ENCODE results near the gene SMIM1.
A peak's percentile ranks its signal among the peaks of the same experiment; 100 is the strongest.

SMIM1 gene

DNA sequence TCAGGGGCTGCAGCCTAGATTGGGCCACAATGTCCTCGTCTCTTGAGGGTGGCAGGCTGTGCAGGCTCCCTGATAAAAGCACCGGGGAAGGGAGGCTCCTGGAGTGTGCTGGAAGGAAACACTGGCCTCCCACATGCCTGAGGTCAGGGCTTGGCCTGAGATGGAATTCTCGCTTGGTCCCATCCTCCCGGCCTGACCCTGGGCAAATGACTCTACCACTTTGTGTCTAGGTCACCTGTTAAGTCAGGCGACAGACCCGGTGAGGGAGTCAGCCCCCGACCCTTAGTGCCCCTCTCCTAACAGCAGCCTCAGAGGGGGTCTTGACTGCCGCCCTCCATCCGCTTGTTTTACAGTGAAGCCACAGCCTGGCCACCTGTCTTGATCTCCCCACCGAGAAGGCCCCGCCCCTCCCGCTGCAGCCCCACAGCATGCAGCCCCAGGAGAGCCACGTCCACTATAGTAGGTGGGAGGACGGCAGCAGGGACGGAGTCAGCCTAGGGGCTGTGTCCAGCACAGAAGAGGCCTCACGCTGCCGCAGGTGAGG, 2.5 kb downstream of the SMIM1 start:
- no peak overlapping the region for H3K27ac Mint-ChIP-seq
- DNase-seq: no peak
- peaks cover 47% of the 10 kb centered on the region for H3K4me1 Mint-ChIP-seq
- H3K27me3 Mint-ChIP-seq (ENCODE audit: low read depth, poor library complexity): peaks cover 6% of the 10 kb centered on the region
- H3K36me3 Mint-ChIP-seq (ENCODE audit: low read depth): peaks cover 5% of the 10 kb centered on the region
- no peaks in the 10 kb centered on the region for H3K9me3 Mint-ChIP-seq
- TF ChIP-seq CTCF (IDR thresholded peaks at IDR 0.05): no peak
- peak overlapping the region; percentile 52 for H3K4me3 Mint-ChIP-seq

GRCh38 chr1:3775490-3776230, 3.1 kb downstream of the SMIM1 start:
- peak overlapping the region; percentile 42 for H3K4me3 Mint-ChIP-seq

DNA sequence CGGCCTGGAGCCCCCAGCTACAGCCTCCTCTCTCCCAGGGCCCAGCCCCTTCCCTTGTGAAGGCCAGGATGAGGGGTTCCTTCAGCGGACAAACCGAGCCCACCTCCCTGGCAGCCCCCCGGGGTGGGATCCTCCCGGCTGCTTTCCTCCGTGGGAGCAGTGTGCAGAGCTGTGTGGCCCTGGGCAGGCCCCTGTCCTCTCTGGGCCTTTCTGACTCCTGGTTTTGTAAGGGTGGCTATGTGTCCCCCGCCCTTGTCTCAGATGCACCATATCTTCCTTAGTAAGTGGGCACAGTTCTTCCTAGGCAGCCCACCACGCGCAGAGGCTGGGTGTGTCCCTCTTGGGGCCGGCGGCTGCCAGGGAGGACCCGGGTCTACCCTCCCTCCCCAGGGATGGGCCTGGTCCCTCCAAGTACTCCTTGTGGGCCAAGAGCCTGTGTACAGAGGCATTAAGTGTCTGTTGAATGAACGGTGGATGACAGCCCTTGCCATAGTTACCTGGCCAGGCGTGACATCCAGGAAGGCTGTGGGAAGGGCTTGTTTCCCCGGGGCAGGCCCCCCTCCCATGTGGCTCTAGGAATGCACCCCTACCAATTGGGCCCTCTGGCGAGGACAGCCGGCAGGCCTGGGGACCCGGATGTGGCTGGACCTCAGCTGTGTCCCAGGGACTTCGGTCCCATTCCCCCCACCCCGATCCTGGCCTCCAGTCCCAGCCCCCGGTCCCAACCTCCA, 3.8 kb downstream of the SMIM1 start:
- H3K27ac Mint-ChIP-seq: no peak overlapping the region
- H3K27me3 Mint-ChIP-seq (ENCODE audit: low read depth, poor library complexity): no peaks in the 10 kb centered on the region
- TF ChIP-seq CTCF (IDR thresholded peaks at IDR 0.05): no peak
- H3K36me3 Mint-ChIP-seq (ENCODE audit: low read depth): peaks cover 19% of the 10 kb centered on the region
- DNase-seq: no peak
- H3K4me3 Mint-ChIP-seq: no peak overlapping the region
- peaks cover 37% of the 10 kb centered on the region for H3K4me1 Mint-ChIP-seq
- H3K9me3 Mint-ChIP-seq: no peaks in the 10 kb centered on the region

More at GRCh38 chr1:3775490-3776230, 3.1 kb downstream of the SMIM1 start:
- Mint-ChIP-seq H3K36me3 (ENCODE audit: low read depth) (peaks cover 12% of the 10 kb centered on the region), H3K27ac (no peak overlapping the region), H3K9me3 (no peaks in the 10 kb centered on the region), H3K27me3 (ENCODE audit: low read depth, poor library complexity) (peaks cover 6% of the 10 kb centered on the region), H3K4me1 (peaks cover 44% of the 10 kb centered on the region)
- TF ChIP-seq CTCF (IDR thresholded peaks at IDR 0.05): peak; percentile 35
- peak; percentile 79 for DNase-seq

GRCh38 chr1:3777078-3777547, 4.6 kb downstream of the SMIM1 start:
- Mint-ChIP-seq H3K9me3 (no peaks in the 10 kb centered on the region), H3K4me1 (peaks cover 32% of the 10 kb centered on the region), H3K27me3 (ENCODE audit: low read depth, poor library complexity) (no peaks in the 10 kb centered on the region), H3K4me3 (no peak overlapping the region), H3K36me3 (ENCODE audit: low read depth) (peaks cover 26% of the 10 kb centered on the region), H3K27ac (no peak overlapping the region)
- DNase-seq: no peak
- no peak for TF ChIP-seq CTCF (IDR thresholded peaks at IDR 0.05)

- no peak overlapping the region for H3K4me3 Mint-ChIP-seq
- no peaks in the 10 kb centered on the region for H3K9me3 Mint-ChIP-seq
- no peaks in the 10 kb centered on the region for H3K27me3 Mint-ChIP-seq (ENCODE audit: low read depth, poor library complexity)
- H3K27ac Mint-ChIP-seq: no peak overlapping the region
- H3K4me1 Mint-ChIP-seq: peaks cover 32% of the 10 kb centered on the region
- H3K36me3 Mint-ChIP-seq (ENCODE audit: low read depth): peaks cover 28% of the 10 kb centered on the region
- no peak for DNase-seq
- no peak for TF ChIP-seq CTCF (IDR thresholded peaks at IDR 0.05)
These were observed 5.4 kb downstream of the SMIM1 start for GRCh38 chr1:3777647-3778589.

All from nephron progenitor cell (in vitro differentiated cells).